GM12878 (cell line): ENCODE measurements around the gene SFN. TPM values are rescaled to one million over a fixed set of nuclear protein-coding genes. Genes with fewer than 3 reads are reported as not detected.

ENCODE experiments used
- ATAC-seq: fragments of 200-7000 bp; cut with Tn5 transposase; 3 replicates; pipeline ENCODE4 v1.9.1; 2020; ENCODE audit warnings: mild to moderate bottlenecking, moderate library complexity
- BruUV-seq: library from RNA; stranded (reverse); fragments of 400-500 nt; replicated peaks from 2 replicates; lab custom pipeline; 2021; lab: Mats Ljungman, UMichigan
- CTCF ChIA-PET: fragments of 300-600 bp; sonication (Branson Sonifier 250); formaldehyde crosslinking; extraction: SDS; loops from one replicate; lab custom pipeline; 2021; ENCODE audit warnings: inconsistent platforms; lab: Yijun Ruan, JAX
- POLR2A ChIA-PET: fragments of 350-600 bp; formaldehyde crosslinking; extraction: SDS; loops from one replicate; lab custom pipeline; 2021; ENCODE audit warnings: inconsistent platforms; lab: Charles Lee
- RAD21 ChIA-PET: fragments of 300-600 bp; sonication (Branson Sonifier 250); formaldehyde crosslinking; loops from one replicate; lab custom pipeline; 2023; ENCODE audit warnings: antibody characterized with exemption; ENCODE audit not compliant: unreplicated experiment; lab: Charles Lee
- SMC1A ChIA-PET: fragments of 300-600 bp; sonication (Branson Sonifier 250); formaldehyde crosslinking; loops from one replicate; lab custom pipeline; 2023; ENCODE audit not compliant: unreplicated experiment, uncharacterized antibody; lab: Charles Lee
- DNase-seq: peaks from one replicate; pipeline ENCODE4 v3.0.0-alpha.2; 2011; ENCODE audit warnings: low read depth, low spot score
- FAIRE-seq: peaks from 3 replicates; lab custom pipeline; 2011; peaks lifted over from hg19 to GRCh38; lab: Jason Lieb, UNC
- H2AFZ ChIP-seq: 2 replicates; pipeline ENCODE4 v1.6.0; 2011; ENCODE audit warnings: low read depth, low read length, control low read depth; ENCODE audit not compliant: control insufficient read depth
- H3K27ac ChIP-seq: 2 replicates; pipeline ENCODE4 v1.5.1; 2011; ENCODE audit warnings: control low read depth; ENCODE audit not compliant: control insufficient read depth, insufficient read depth
- H3K27me3 ChIP-seq, 2 experiments: replicated peaks in 1 of 2; 2 replicates each; pipeline versions ENCODE4 v1.6.0 to v1.6.1; 2011; ENCODE audit warnings: low read length in 1 of 2; ENCODE audit not compliant: control insufficient read depth in 2 of 2, insufficient read depth in 2 of 2
- H3K36me3 ChIP-seq, 2 experiments: 2 replicates each; pipeline ENCODE4 v1.5.1; 2011; ENCODE audit warnings: low read length in 1 of 2; ENCODE audit not compliant: control insufficient read depth in 2 of 2, insufficient read depth in 2 of 2
- H3K4me1 ChIP-seq: 2 replicates; pipeline ENCODE4 v1.6.1; 2011; ENCODE audit warnings: mild to moderate bottlenecking, low read length, moderate library complexity, mixed read lengths; ENCODE audit not compliant: control insufficient read depth, insufficient read depth
- H3K4me2 ChIP-seq: 2 replicates; pipeline ENCODE4 v1.6.0; 2011; ENCODE audit warnings: control low read depth; ENCODE audit not compliant: control insufficient read depth, insufficient read depth
- H3K4me3 ChIP-seq: fragments of 200-600 bp; sonication (generic); 2 replicates; pipeline ENCODE4 v1.5.1; 2016
- H3K79me2 ChIP-seq: 2 replicates; pipeline ENCODE4 v1.6.0; 2011; ENCODE audit warnings: low read length; ENCODE audit not compliant: control insufficient read depth, insufficient read depth
- H3K9ac ChIP-seq: 2 replicates; pipeline ENCODE4 v1.8.0; 2011; ENCODE audit warnings: low read length, control low read depth, mixed read lengths; ENCODE audit not compliant: control insufficient read depth, insufficient read depth
- H3K9me3 ChIP-seq: replicated peaks from 3 replicates; pipeline ENCODE4 v1.5.1; 2011; ENCODE audit warnings: mild to moderate bottlenecking, low read length; ENCODE audit not compliant: control insufficient read depth, insufficient read depth
- H4K20me1 ChIP-seq: 2 replicates; pipeline ENCODE4 v1.6.0; 2011; ENCODE audit not compliant: control insufficient read depth, insufficient read depth
- ATF7 ChIP-seq: fragments of 450-650 bp; IDR thresholded peaks from 2 replicates; pipeline ENCODE4 v1.6.1; 2016; ENCODE audit warnings: low read depth, mild to moderate bottlenecking
- CREB1 ChIP-seq: IDR thresholded peaks from 2 replicates; pipeline ENCODE4 v1.6.1; 2012; ENCODE audit warnings: low read depth, mild to moderate bottlenecking, inconsistent platforms
- E2F8 ChIP-seq: fragments of 450-650 bp; IDR thresholded peaks from 2 replicates; pipeline ENCODE4 v1.6.1; 2018; ENCODE audit warnings: mild to moderate bottlenecking, low read depth, moderate library complexity; ENCODE audit not compliant: partially characterized antibody
- EED ChIP-seq: sonication (generic); IDR thresholded peaks from 2 replicates; pipeline ENCODE4 v1.6.1; 2016; ENCODE audit warnings: antibody characterized with exemption, low read depth
- HDAC6 ChIP-seq: fragments of 200-600 bp; sonication (generic); IDR thresholded peaks from one replicate; pipeline ENCODE4 v1.8.0; 2017; ENCODE audit warnings: antibody characterized with exemption; ENCODE audit not compliant: unreplicated experiment
- JUNB ChIP-seq: IDR thresholded peaks from 2 replicates; pipeline ENCODE4 v1.6.1; 2016; ENCODE audit warnings: antibody characterized with exemption, mild to moderate bottlenecking
- RFX5 ChIP-seq: IDR thresholded peaks from 2 replicates; pipeline ENCODE4 v1.6.1; 2011; ENCODE audit warnings: low read depth, low read length, improper control_type of control experiment
- SREBF1 ChIP-seq: IDR thresholded peaks from 2 replicates; pipeline ENCODE4 v1.6.1; 2012; ENCODE audit warnings: mild to moderate bottlenecking, low read length
- SRF ChIP-seq, 2 experiments: IDR thresholded peaks; 2 replicates each; pipeline ENCODE4 v1.6.1; 2011; ENCODE audit warnings: low read depth in 2 of 2, low read length in 2 of 2, mild to moderate bottlenecking in 1 of 2, moderate library complexity in 1 of 2
- ZNF24 ChIP-seq: fragments of 450-650 bp; IDR thresholded peaks from 2 replicates; pipeline ENCODE4 v1.6.1; 2017; ENCODE audit warnings: antibody characterized with exemption, mild to moderate bottlenecking
- ZNF274 ChIP-seq: IDR thresholded peaks from one replicate; pipeline ENCODE4 v1.8.0; 2011; ENCODE audit not compliant: insufficient read length, insufficient read depth
- ZNF687 ChIP-seq: fragments of 450-650 bp; IDR thresholded peaks from 2 replicates; pipeline ENCODE4 v1.6.1; 2017; ENCODE audit warnings: mild to moderate bottlenecking, moderate library complexity
- WGBS: methylation state at CpG from one replicate; pipeline ENCODE4 v1.1.6; 2016; ENCODE audit warnings: low lambda C conversion rate; ENCODE audit not compliant: insufficient replicate concordance, insufficient coverage; ENCODE audit errors: missing lambda C conversion rate; 5-methylcytosine and 5-hydroxymethylcytosine counted together
- in situ Hi-C: fragments of 300-500 bp; cut with MboI; formaldehyde crosslinking; loops from 9 replicates; pipeline ENCODE4 v1.14.3; 2018; ENCODE audit warnings: mixed read lengths
- intact Hi-C: fragments of 100-400 bp; cut with micrococcal nuclease; formaldehyde crosslinking; loops from one replicate; pipeline ENCODE4 v1.14.2; 2022; ENCODE audit not compliant: unreplicated experiment
- polyA plus RNA-seq, 11 experiments: library from polyadenylated mRNA; depleted of rRNA in 4 of 11; unstranded in 6 of 11; stranded (reverse) in 5 of 11; fragments of >200 nt; fragmentation: Nextera tagmentation in 4 of 11; fragmentation: Illumina TruSeq in 1 of 11; extraction: Ambion mirVana in 4 of 11; extraction: Trizol in 1 of 11; gene quantifications; 1 replicate in 1 of 11; 2 replicates in 10 of 11; pipeline versions ENCODE4 v1.2.1 to v1.2.3, GENCODE V29; 2011 to 2016; ENCODE audit warnings: inconsistent platforms in 2 of 11, missing spikeins in 2 of 11, low read depth in 1 of 11
- total RNA-seq, 4 experiments: library from RNA; depleted of rRNA in 3 of 4; stranded (reverse); fragments of >200 nt in 3 of 4; fragmentation: Illumina TruSeq in 1 of 4; extraction: Trizol in 1 of 4; gene quantifications; 2 replicates each; pipeline versions ENCODE4 v1.2.1 to v1.2.3, GENCODE V29; 2013 to 2021
- TF ChIP-seq, protein P1 (sequence below), 3 experiments: IDR thresholded peaks in 2 of 3; conservative IDR thresholded peaks in 1 of 3; 2 replicates each; pipeline ENCODE4 v1.5.1; 2011; ENCODE audit warnings: low read depth in 3 of 3, low read length in 3 of 3, mild to moderate bottlenecking in 3 of 3, control low read depth in 2 of 3, moderate library complexity in 2 of 3, inconsistent platforms in 1 of 3, mixed read lengths in 1 of 3; ENCODE audit not compliant: control insufficient read depth in 2 of 3, insufficient read depth in 1 of 3; ENCODE audit errors: extremely low read depth in 1 of 3
- TF ChIP-seq, protein P2 (sequence below): fragments of 450-650 bp; IDR thresholded peaks from 2 replicates; pipeline ENCODE4 v1.6.1; 2017; ENCODE audit warnings: mild to moderate bottlenecking

SFN gene
- total and polyA plus RNA-seq, 10 of the 15 experiments (the other 5 are each of a cell fraction or from before 2014, with no cell fraction given) = 0.19 to 2.9 (median 1.0) TPM

GRCh38 chr1:26824731-26825130 lies 38.2 kb upstream of the SFN start:
- ChIA-PET SMC1A (interaction anchor here (1.2 to 1.4 kb wide), 2 partner anchors 14 kb away, joined by 3 to 5 read pairs; no protein-coding TSS in a partner anchor), POLR2A (interaction anchor here (1.1 to 1.2 kb wide), 2 partner anchors 14 kb away, joined by 3 read pairs; no protein-coding TSS in a partner anchor), CTCF (interaction anchor here (0.8 to 3.9 kb wide), 6 partner anchors 9 to 41 kb away, joined by 3 to 23 read pairs (median 8); no protein-coding TSS in a partner anchor), RAD21 (interaction anchor here (1.3 to 2.2 kb wide), 2 partner anchors 9 to 35 kb away, joined by 4 read pairs; no protein-coding TSS in a partner anchor)
- BruUV-seq = no TSS peak
- no peak for DNase-seq
- H2AFZ ChIP-seq = no peak overlapping the region
- no peaks in the 10 kb centered on the region for H4K20me1 ChIP-seq
- no peak overlapping the region for H3K27ac ChIP-seq
- H3K4me3 ChIP-seq = no peak overlapping the region
- peaks cover 34% of the 10 kb centered on the region for H3K79me2 ChIP-seq
- no peak overlapping the region for H3K4me2 ChIP-seq
- in situ Hi-C loops (loop anchor here (5.0 kb wide), 1 partner anchor 47 kb away; no protein-coding TSS in a partner anchor), intact Hi-C loops (loop anchor here (5.0 kb wide), 1 partner anchor 43 kb away; no protein-coding TSS in a partner anchor)
- no peak for ATAC-seq
- 100% methylated on average over 3 of the region's 3 CpGs for WGBS
- H3K4me1 ChIP-seq = peaks cover 28% of the 10 kb centered on the region
- H3K27me3 ChIP-seq = no peaks in the 10 kb centered on the region
- H3K36me3 ChIP-seq = peaks cover 0 to 4% of the 10 kb centered on the region in 2 experiments; a peak in 1 of 4 replicates
- no peak for FAIRE-seq
- no peak overlapping the region for H3K9ac ChIP-seq
- no peaks in the 10 kb centered on the region for H3K9me3 ChIP-seq
- TF ChIP-seq HDAC6 (no peak), SREBF1 (no peak), ZNF24 (no peak), CREB1 (no peak), EED (no peak), E2F8 (no peak), SRF (IDR thresholded peaks at IDR 0.05; ENCODE audit: low read depth in 2 of 2, low read length in 2 of 2) (no peak), ZNF274 (no peak), ATF7 (no peak), ZNF687 (no peak), RFX5 (no peak), JUNB (no peak)
- TF ChIP-seq, protein P1, sequence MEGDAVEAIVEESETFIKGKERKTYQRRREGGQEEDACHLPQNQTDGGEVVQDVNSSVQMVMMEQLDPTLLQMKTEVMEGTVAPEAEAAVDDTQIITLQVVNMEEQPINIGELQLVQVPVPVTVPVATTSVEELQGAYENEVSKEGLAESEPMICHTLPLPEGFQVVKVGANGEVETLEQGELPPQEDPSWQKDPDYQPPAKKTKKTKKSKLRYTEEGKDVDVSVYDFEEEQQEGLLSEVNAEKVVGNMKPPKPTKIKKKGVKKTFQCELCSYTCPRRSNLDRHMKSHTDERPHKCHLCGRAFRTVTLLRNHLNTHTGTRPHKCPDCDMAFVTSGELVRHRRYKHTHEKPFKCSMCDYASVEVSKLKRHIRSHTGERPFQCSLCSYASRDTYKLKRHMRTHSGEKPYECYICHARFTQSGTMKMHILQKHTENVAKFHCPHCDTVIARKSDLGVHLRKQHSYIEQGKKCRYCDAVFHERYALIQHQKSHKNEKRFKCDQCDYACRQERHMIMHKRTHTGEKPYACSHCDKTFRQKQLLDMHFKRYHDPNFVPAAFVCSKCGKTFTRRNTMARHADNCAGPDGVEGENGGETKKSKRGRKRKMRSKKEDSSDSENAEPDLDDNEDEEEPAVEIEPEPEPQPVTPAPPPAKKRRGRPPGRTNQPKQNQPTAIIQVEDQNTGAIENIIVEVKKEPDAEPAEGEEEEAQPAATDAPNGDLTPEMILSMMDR (IDR thresholded peaks at IDR 0.05 in 2 of 3, conservative IDR thresholded peaks at IDR 0.05 in 1 of 3; ENCODE audit: control insufficient read depth in 2 of 3, extremely low read depth in 1 of 3, insufficient read depth in 1 of 3, low read depth in 3 of 3, low read length in 3 of 3) = no peak
- TF ChIP-seq, protein P2, sequence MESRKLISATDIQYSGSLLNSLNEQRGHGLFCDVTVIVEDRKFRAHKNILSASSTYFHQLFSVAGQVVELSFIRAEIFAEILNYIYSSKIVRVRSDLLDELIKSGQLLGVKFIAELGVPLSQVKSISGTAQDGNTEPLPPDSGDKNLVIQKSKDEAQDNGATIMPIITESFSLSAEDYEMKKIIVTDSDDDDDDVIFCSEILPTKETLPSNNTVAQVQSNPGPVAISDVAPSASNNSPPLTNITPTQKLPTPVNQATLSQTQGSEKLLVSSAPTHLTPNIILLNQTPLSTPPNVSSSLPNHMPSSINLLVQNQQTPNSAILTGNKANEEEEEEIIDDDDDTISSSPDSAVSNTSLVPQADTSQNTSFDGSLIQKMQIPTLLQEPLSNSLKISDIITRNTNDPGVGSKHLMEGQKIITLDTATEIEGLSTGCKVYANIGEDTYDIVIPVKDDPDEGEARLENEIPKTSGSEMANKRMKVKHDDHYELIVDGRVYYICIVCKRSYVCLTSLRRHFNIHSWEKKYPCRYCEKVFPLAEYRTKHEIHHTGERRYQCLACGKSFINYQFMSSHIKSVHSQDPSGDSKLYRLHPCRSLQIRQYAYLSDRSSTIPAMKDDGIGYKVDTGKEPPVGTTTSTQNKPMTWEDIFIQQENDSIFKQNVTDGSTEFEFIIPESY = no peak
